HG02885 (cell line): ENCODE data around the gene CLEC4E.
"Not testable (repeated sequence)": the region's sequence is repeated elsewhere in the genome, so short reads cannot be mapped to it uniquely, and the experiment has no call there.

Experiments
- ATAC-seq: cut with Tn5 transposase; IDR thresholded peaks from one replicate; pipeline ENCODE4 v1.9.1; 2021; ENCODE audit warnings: mild to moderate bottlenecking; ENCODE audit not compliant: unreplicated experiment, poor library complexity

Gene CLEC4E

GRCh38 chr12:8540831-8541230, at the start of gene CLEC4E:
TSS of gene CLEC4E (minus strand) at chr12:8540905. CDS start at chr12:8540797, 108 bp downstream.
- ATAC-seq, result not testable (repeated sequence)

GRCh38 chr12:8589679-8590078, 49.0 kb upstream of the CLEC4E start:
- ATAC-seq, result no peak

GRCh38 chr12:8584478-8584877, 43.8 kb upstream of the CLEC4E start:
- ATAC-seq, result not testable (repeated sequence)

GRCh38 chr12:8584004-8584403, 43.3 kb upstream of the CLEC4E start:
- ATAC-seq, result no peak

GRCh38 chr12:8581098-8581784, 40.5 kb upstream of the CLEC4E start:
- no peak for ATAC-seq

- ATAC-seq, result no peak
These were observed 37.2 kb upstream of the CLEC4E start for GRCh38 chr12:8577879-8578278.

- no peak for ATAC-seq
These were observed 31.8 kb upstream of the CLEC4E start for GRCh38 chr12:8572507-8572906.

GRCh38 chr12:8566525-8566924, 25.8 kb upstream of the CLEC4E start:
- ATAC-seq, result no peak

GRCh38 chr12:8566052-8566451, 25.3 kb upstream of the CLEC4E start:
- not testable (repeated sequence) for ATAC-seq

GRCh38 chr12:8564656-8565055, 24.0 kb upstream of the CLEC4E start:
- no peak for ATAC-seq

- ATAC-seq, result no peak
These were observed 22.7 kb upstream of the CLEC4E start for GRCh38 chr12:8563356-8563755.

- no peak for ATAC-seq
These were observed 21.6 kb upstream of the CLEC4E start for GRCh38 chr12:8562310-8562709.

- no peak for ATAC-seq
These were observed 20.3 kb upstream of the CLEC4E start for GRCh38 chr12:8561011-8561410.

- no peak for ATAC-seq
These were observed 19.0 kb upstream of the CLEC4E start for GRCh38 chr12:8559676-8560075.

GRCh38 chr12:8556531-8557097, 15.9 kb upstream of the CLEC4E start:
- no peak for ATAC-seq

GRCh38 chr12:8554451-8555195, 13.9 kb upstream of the CLEC4E start:
- ATAC-seq, result no peak

- no peak for ATAC-seq
These were observed 12.5 kb upstream of the CLEC4E start for GRCh38 chr12:8553088-8553627.

GRCh38 chr12:8549381-8549780, 8.7 kb upstream of the CLEC4E start:
- ATAC-seq, result no peak

GRCh38 chr12:8548192-8548591, 7.5 kb upstream of the CLEC4E start:
- ATAC-seq, result no peak

- no peak for ATAC-seq
These were observed 6.9 kb upstream of the CLEC4E start for GRCh38 chr12:8547645-8548044.

GRCh38 chr12:8546591-8546990, 5.9 kb upstream of the CLEC4E start:
- ATAC-seq, result no peak
